HG03575 (cell line): ENCODE results near the gene SQOR.

Experiments used
- ATAC-seq: cut with Tn5 transposase; IDR thresholded peaks from one replicate; pipeline ENCODE4 v1.9.1; 2021; ENCODE audit not compliant: unreplicated experiment, insufficient number of reproducible peaks, low FRiP score; ENCODE audit errors: extremely low read depth

SQOR gene

DNA sequence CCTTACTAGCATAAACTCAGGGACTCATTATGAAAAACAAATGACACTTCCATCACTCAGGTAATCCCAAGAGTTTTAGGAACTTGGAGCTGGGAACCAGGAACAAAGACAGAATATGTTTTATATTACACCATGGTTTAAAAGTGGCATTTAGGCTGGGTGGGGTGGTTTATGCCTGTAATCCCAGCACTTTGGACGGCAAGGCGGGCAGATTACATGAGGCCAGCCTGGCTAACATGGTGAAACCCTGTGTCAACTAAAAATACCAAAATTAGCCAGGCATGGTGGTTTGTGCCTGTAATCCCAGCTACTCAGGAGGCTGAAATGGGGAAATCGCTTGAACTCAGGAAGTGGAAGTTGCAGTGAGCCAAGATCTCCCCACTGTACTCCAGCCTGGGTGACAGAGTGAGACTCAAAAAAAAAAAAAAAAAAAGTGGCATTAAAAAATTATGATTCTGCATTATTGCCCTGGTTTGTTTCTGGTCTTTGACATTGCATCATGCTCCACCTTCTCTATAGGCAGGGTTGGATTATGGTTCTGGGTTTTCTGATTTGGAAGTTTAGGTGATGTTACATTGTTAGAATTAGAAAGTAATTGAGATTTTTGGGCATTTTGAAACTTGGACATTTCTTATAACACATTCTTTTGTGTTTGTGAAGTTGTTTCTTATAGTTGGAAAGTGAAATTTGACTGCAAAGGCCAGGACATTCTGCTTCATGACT lies 19.0 kb downstream of the SQOR start:
- no peak for ATAC-seq

GRCh38 chr15:45654749-45655148 lies 19.9 kb downstream of the SQOR start:
- no peak for ATAC-seq

- ATAC-seq, result no peak
Observed at GRCh38 chr15:45657254-45657653, 22.4 kb downstream of the SQOR start.

DNA sequence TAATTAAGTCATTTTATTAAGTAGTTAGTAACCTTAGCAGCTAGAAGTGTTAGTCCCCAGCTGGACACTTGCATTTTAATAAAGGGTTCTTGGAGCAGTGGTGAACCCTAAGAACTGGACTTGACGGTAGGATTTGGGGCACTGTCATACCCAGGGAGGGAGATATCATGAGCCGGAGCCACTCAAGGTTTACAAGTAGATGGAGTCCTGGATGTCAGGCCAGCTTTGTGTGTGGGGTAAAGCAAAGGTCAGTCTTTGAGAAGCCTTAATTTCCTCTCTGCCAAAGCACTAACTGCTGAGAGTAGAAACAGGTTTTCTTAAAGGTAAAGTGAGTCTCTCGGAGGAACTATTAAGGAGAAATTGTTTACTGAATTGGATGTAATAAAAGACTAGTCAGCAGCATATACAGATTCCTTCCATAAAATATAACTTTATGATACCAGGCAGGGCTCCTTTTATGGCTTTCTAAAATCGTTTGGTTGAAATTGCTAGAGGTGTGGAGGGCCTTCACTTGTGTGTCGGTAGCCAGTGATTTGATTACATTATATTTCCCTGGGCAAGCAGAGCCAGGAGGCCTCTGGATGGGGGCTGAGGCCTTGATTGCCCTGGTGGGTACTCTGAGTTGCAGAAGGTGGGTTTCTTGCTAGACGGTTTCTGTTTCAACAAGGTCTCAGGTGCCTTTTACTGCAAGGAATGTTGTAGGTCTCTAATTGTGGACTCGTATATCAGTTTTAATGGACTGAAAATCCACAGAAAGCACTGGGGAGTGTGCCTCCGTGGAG lies 23.1 kb downstream of the SQOR start:
- no peak for ATAC-seq

DNA sequence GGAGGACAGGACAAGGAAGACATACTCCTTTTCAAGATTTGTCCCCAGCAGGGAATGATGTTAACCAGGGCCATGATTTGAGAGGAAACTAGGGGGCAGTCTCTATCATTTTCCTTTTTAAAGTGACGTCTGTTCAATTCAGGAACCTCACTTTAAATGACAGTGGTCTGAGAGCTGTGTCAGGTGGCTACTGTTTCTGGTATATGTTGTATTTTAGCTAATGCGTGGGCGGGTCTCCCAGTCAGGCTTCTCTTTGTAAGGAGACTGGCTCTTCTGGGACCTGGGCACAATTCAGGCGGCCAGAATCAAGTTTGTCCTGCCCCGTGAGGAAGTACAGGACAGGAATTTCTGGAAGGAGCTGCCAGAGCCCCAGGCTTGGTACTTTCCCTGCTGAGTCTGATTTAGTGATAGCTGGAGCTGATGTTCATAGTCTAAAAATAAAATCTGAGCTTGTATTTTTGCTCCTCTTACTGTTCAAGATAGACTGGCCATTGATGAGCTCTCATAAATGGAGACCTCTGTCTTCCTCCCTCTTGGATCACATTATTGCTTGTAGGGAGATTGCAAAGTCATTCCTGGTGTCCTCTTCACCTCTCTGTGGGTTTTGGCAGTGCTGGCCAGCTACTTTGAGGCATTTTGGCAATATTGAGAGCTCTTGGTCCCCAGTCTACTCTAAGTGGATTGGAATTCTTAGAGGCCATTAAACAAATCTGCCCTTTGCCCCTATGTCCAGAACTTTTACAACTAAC lies 25.6 kb downstream of the SQOR start:
- no peak for ATAC-seq

- no peak for ATAC-seq
Observed at GRCh38 chr15:45662375-45662774, 27.5 kb downstream of the SQOR start.

- ATAC-seq, result no peak
Observed at GRCh38 chr15:45664451-45664850, 29.6 kb downstream of the SQOR start.

DNA sequence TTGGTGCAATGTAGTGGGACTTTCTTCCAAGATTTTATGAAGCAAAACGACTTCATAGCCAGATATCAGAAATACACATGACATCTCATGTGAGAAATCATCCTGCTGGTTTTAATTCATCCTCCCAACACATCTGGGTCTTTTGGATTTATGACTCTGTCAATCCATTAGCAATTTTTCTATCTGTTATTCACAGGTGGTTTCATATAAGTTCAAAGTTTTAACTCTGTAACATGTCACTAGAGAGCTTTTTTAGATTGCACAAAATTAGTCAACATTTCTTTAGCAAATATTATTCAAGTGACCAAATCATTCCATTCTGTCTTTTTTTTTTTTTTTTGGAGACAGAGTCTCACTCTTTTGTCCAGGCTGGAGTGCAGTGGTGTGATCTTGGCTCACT lies 30.4 kb downstream of the SQOR start:
- no peak for ATAC-seq

DNA sequence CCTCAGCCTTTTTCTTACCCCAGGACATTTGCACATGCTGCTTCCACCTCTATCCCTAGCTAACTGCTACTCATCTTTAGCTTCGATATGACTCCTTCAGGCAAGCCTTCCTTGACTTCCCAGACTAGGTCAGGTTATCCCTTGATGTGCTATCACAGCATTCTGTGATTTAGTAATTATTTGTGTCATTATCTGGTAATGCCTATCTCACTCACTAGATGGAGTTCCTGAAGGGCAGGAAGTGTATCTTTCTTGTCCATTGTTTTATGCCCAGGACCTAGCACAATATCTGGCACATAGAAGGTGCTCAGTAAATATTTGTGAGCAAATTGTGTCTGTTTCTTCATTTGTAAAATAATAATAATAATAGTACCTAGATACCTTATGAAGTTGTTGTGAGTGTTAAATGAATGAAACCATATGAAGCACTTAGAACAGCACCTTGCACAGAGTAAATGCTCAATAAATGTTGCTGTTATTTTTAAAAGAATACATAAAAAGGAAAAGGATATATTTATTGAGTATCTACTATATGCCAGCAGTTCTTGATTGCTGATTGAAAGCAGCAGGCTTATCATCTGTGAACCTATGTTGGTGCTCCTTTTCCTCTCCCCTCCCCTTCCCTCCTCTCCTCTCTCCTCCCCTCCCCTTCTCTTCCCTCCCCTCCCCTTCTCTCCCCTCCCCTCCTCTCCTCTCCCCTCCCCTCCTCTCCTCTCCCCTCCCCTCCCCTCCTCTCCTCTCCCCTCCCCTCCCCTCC lies 31.5 kb downstream of the SQOR start:
- ATAC-seq, result no peak

DNA sequence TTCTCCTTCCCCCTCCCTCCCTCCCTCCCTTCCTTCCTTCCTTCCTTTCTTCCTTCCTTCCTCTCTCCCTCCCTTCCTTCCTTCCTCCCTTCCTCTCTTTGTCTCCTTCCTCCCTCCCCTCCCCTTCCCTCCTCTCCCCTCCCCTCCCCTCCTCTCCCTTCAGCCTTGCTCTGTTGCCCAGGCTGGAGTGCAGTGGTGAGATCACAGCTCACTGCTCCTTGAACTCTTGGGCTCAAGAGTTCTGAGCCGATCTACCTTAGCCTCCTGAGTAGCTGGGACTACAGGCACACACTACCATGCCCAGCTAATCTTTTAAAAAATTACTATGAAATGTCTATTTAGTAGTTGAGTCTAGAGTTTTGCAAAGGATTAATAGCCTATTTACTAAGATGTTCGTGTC lies 32.2 kb downstream of the SQOR start:
- ATAC-seq, result no peak

DNA sequence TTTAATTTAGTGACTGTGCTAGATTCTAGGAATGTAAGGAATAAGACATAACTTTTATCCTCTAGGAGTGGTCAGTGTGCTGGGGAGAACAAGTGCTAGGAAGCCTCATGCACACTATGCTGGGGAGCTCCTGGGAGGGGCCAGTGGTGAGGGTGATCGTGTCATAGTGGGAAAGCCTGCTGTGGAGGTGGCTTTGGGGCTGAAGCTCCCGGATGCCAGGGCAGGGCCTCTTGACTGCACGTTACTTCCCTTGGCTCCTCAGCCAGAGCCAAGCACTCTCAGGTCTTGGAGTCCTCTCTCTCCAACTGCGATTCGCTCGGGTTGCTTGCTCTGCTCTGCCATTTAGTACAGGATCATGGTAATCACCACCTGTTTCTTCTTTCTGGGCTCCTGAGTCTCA lies 33.6 kb downstream of the SQOR start:
- ATAC-seq, result no peak

- ATAC-seq, result no peak
Observed at GRCh38 chr15:45669422-45669821, 34.6 kb downstream of the SQOR start.

- no peak for ATAC-seq
Observed at GRCh38 chr15:45670091-45670490, 35.3 kb downstream of the SQOR start.

DNA sequence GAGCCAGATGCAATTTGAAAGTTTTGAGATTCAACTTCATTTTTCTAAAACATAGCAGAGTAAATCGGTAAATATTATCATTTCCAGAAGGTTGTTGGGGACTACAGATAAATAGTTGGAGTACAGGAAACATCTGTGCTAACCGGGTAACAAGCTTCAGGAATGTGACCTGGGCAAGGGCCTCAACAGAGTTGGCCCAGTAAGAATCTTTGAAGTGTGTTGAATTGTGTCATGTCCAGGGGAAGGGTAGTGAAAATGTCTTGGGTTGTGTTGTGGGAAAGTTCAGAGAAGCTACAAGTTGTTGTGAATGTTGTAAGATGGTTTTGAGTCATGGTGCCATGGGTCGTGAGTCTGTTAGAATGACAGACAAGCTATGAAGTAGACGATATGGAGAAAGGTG lies 35.7 kb downstream of the SQOR start:
- ATAC-seq, result no peak

GRCh38 chr15:45674677-45675076 lies 39.8 kb downstream of the SQOR start:
- no peak for ATAC-seq

DNA sequence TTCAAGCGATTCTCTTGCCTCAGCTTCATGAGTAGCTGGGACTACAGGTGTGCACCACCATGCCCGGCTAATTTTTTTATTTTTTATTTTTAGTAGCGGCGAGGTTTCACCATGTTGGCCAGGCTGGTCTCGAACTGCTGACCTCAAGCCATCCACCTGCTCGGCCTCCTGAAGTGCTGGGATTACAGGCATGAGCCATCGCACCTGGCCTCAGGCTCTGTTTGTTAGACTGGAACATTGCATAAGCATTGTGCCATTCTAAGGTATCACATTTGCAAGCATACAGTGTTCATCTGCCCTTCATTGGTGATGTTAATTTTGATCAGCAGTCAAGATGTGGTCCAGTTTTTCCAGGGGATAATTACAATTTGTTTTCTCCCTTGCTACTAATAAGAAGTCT lies 43.0 kb downstream of the SQOR start:
- ATAC-seq, result no peak

GRCh38 chr15:45678459-45679178 lies 43.8 kb downstream of the SQOR start:
- no peak for ATAC-seq

DNA sequence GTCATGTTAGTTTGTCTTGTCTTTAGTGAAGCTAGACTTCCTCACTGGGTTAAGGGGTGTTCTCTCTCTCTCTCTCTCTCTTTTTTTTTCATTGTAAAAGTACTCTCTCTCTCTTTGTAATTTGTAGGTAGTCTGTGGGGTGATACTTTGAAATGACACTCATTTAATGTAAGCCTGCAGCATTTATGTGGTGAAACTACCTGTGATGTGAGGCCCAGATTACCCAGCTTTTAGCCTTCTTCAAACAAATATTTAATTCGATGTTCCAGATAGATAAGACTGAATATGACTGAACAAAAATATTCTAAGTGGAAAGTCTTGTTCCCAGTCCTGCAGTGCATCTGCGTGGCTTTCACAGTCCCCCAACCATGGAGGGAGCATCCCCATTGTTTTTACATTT lies 49.7 kb downstream of the SQOR start:
- ATAC-seq, result no peak

DNA sequence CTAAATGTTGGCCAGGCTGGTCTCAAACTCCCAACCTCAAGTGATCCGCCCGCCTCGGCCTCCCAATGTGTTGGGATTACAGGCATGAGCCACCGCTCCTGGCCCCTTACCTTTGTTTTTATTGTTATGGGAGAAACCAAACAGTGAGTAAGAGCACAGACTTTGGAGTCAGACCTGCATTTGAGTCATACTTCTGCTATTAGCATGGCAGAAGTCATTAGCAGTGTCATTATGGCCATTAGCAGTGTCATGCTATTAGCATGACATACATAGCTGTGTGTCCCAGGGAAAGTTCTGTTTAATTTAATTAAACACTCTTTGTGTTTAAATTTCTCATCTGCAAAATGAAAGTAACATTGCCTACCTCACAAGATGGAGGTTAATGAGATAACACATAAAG lies 54.8 kb downstream of the SQOR start:
- no peak for ATAC-seq
